ENCODE data around the gene EXOSC10.

DNA sequence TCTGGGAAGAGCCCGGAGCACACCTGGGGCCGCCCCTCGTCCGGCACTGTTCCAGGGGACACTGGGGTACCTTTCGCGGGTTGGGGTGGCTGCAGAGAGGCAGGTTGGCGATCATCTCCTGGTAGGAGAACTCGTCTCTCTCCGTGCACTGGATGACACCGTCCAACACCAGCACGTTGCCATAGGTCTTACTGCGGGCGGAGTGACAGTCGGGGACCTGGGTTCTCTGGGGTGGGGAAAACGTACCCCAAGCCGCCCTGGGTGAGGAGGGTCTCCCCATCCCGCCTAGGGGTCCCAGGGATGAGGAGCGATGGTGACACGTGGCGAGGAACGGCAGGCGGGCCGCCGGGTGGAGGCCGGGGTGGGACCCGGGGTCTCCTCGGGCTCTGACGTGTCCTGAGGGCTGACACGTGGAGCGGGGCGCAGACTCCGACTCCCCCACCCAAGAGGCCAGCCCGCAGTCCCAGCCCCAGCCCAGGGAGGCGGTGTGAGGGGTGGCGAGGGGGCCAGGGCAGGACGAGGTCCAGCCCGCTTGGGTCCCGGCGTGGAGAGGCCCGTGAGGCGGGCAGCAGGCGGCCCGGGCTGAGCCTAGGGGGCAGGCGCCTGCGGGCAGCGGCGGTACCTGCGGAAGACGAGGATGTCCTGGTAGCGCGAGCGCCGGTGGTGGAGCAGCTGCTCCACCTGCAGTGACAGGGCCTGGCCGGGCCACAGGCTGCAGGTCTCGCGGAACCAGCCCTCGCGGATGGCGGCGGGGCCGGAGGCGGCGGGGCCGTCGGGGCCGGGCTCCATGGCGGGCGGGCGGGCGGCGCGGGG is 40.3 kb downstream of the EXOSC10 start:
- no peak for TF ChIP-seq POLR2A (IDR thresholded peaks at IDR 0.05; ENCODE audit: low read length)
- TF ChIP-seq GATA1 (IDR thresholded peaks at IDR 0.05; ENCODE audit: low read depth, low read length), result no peak
